Vagina (tissue), 2 donors: ENCODE data around the gene CPNE8.

ENCODE experiments used
- POLR2A ChIP-seq, 2 donors: fragments of 450-650 bp; IDR thresholded peaks; one replicate each; pipeline ENCODE4 v1.6.1; 2017; ENCODE audit warnings: antibody characterized with exemption in 2 of 2, mild to moderate bottlenecking in 2 of 2, moderate library complexity in 2 of 2
- TF ChIP-seq, protein P1 (sequence below), 3 experiments: fragments of 450-650 bp in 2 of 3; fragments of 200-600 bp in 1 of 3; sonication (generic) in 1 of 3; IDR thresholded peaks; one replicate each; pipeline ENCODE4 v1.5.1; 2017 to 2019; ENCODE audit warnings: antibody characterized with exemption in 3 of 3, mild to moderate bottlenecking in 2 of 3, moderate library complexity in 2 of 3

DNA sequence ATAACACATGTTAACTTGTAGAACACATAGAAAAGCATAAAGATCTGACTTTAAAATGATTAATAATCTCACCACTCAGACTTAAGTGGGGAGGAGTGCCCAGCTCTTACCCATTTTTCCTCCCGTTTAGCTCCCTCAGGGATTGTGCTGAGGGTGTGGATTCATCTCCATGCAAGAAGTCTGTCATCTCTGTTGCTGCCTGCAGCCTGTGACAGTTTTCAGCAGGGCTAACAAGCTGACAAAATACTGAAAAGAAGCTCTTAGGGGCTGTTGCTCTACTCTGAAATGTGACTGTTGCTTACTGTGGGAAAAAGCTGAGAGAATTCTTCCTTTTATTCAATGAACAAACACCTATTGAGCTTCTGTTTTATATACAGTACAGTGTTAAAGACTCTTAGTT, 216.2 kb downstream of the CPNE8 start:
- TF ChIP-seq, protein P1, sequence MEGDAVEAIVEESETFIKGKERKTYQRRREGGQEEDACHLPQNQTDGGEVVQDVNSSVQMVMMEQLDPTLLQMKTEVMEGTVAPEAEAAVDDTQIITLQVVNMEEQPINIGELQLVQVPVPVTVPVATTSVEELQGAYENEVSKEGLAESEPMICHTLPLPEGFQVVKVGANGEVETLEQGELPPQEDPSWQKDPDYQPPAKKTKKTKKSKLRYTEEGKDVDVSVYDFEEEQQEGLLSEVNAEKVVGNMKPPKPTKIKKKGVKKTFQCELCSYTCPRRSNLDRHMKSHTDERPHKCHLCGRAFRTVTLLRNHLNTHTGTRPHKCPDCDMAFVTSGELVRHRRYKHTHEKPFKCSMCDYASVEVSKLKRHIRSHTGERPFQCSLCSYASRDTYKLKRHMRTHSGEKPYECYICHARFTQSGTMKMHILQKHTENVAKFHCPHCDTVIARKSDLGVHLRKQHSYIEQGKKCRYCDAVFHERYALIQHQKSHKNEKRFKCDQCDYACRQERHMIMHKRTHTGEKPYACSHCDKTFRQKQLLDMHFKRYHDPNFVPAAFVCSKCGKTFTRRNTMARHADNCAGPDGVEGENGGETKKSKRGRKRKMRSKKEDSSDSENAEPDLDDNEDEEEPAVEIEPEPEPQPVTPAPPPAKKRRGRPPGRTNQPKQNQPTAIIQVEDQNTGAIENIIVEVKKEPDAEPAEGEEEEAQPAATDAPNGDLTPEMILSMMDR (IDR thresholded peaks at IDR 0.05), result no peak
- no peak for TF ChIP-seq POLR2A (IDR thresholded peaks at IDR 0.05)
